NCI-H187 treated with DMSO at 0.1 percent for 48 hours (cell line): ENCODE results near the gene DPP6.
A peak's percentile ranks its signal among the peaks of the same experiment; 100 is the strongest.
"Not testable (repeated sequence)": the region's sequence is repeated elsewhere in the genome, so short reads cannot be mapped to it uniquely, and the experiment has no call there.

Experiments
- DNase-seq: peaks from one replicate; lab custom pipeline; 2025; lab: John Stamatoyannopoulos, UW

The DPP6 gene

DNA sequence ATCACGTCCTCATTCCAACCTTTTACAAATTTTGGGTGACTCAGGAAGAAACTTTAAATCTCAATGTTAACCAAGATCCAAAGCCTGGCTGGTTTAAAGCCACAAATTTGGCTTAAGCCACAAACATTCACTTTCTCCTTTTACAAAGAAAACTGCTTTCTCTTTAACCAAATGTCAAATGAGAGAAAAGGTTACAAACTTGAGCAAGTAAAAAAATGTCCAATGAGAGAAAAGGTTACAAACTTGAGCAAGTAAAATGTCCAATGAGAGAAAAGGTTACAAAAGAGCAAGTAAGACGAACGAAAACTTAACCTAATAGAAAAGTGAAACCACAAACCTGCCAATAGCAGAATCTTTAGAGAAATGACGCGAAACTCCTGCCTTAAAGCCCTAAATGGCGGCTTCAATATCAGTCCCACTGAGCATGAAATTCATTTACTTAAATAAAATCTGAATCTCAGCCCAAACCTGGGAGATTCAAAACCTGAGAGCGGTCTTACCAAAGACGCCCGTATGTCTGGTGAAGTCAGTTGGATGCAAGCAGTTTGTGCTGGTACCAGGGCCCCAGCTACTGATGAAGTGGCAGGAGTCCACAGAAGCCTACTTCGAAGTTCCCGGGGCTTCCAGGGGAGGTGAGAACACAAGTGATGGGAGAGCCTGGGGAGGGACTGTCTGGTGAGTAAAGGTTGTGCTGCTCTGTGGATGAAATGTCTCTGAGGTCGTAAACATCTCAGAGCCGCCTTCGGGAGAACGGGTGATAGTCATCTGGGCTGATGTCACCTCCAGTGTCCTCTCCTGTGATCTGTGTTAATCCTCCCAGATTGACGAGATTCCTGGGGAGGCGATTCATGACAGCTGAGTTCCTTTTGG, 876.2 kb downstream of the DPP6 start:
- peak; percentile 73 for DNase-seq

DNA sequence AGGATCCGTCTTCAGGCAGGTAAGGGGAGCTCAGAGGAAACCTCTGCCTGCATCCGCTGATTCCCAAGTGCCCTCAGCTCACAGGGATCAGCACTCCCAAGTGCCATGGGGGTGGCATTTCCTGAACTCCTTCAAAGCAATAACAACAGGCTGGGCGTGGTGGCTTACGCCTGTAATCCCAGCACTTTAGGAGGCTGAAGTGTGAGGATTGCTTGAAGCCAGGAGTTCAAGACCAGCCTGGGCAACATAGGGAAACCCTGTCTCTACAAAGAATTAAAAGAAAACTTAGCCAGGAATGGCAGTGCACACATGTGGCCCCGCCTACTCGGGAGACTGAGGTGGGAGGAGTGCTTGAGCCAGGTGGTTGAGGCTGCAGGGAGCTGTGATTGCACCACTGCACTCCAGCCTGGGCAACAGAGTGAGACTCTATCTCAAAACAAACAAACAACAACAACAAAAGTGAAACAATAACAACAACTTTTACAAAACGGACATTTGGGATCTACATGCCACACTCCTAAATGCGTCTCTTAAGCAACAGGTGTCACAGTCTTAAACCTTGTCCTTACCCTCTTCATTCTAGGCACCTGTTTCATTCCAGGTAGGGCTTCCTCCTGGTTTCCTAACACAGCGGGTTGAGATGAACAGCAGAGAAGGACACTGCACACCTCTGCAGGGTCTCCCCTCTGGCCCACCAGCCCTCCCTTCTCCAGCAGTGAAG, 877.0 kb downstream of the DPP6 start:
- DNase-seq, result no peak

DNA sequence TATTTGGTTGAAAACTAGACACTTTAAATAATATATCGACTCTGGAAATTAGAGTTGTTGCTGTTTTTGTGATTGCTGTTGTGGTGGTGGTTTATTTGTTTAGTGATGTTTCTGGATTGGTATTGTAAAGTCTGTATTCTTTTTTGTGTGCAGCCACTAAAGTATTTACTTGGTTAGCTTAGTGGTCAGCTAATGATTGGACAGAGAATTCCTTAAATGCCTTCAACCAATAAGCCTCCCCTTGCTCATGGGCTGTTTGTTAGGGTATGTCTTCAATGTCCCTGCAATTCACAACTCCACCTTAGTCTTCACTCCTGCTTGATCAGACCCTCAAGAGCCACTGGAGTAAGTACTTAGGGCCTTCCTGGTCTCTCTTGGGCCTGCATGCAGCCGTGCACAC, 879.7 kb downstream of the DPP6 start:
- no peak for DNase-seq

DNA sequence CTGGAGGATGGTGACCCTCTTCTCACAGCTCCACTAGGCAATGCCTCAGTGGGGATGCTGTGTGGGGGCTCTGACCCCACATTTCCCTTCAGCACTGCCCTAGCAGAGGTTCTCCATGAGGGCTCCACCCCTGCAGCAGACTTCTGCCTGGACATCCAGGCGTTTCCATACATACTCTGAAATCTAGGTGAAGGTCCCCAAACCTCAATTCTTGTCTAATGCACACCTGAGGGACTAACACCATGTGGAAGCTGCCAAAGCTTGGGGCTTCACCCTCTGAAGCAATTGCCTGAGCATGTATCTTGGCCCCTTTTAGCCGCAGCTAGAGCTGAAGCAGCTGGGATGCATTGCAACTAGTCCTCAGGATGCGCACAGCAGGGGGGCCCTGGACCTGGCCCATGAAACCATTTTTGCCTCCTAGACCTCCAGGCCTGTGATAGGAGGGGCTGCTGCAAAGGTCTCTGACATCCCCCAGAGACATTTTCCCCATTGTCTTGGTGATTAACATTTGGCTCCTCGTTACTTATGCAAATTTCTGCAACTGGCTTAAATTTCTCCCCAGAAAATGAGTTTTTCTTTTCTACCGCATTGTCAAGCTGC, 882.3 kb downstream of the DPP6 start:
- not testable (repeated sequence) for DNase-seq

DNA sequence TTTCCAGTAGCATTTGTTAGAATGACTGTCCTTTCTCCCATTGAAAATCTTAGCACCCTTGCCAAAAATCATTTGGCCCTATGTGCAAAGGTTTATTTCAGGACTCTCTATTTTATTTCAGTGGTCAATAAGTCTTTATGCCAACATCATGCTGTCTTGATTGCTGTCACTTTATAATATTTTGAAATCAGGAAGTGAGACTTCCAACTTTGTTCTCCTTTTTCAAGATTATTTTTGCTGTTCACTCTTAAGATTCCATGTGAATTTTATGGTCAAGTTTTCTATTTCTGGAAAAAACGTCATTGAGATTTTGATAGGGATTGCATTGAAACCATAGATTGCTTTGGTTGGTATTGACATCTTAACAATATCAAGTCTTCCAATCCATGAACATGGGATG, 885.6 kb downstream of the DPP6 start:
- DNase-seq, result no peak

DNA sequence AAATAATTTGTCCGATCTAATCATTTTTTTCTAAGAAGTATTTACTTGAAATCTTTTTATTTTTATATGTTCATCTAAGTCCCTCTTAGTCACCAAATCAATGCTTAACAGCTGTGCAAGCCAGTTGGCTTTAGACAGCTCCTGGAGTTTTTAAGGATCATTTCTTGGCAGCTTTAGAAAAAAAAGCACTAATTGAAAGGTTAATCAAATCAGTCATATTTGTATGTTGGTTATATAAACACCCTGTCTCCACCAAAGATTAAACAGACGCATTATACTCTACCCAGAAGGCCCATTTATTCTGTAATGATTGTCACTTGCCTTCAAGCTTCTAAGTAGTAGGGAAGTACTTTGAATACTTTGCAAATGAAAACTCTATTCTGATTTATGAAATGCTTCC, 890.5 kb downstream of the DPP6 start:
- no peak for DNase-seq
